ENCODE measurements around the gene PSMA6. TPM values are rescaled to one million over a fixed set of nuclear protein-coding genes. Genes with fewer than 3 reads are reported as not detected.

PSMA6 gene
- polyA plus RNA-seq, 1 donor (not counting 4 experiments of a cell fraction or from before 2014, with no cell fraction given): 326 TPM

- dilution Hi-C loops (cut with MboI; ENCODE audit: extremely low pct_ligation_motif_present, low sequenced_read_pairs): no loop called here
- FAIRE-seq: no peak
- no peak overlapping the region for H3K27ac ChIP-seq (ENCODE audit: control insufficient read depth, insufficient read depth, low read length)
These were observed 57.5 kb downstream of the PSMA6 start for GRCh38 chr14:35349496-35350365.

GRCh38 chr14:35351497-35351896, 59.3 kb downstream of the PSMA6 start:
- Histone ChIP-seq H3K9me1 (ENCODE audit: control insufficient read depth, extremely low read depth, insufficient read depth, low read length) (no peaks in the 10 kb centered on the region), H3K4me3 (ENCODE audit: control insufficient read depth in 2 of 3, extremely low read depth in 1 of 3, insufficient read depth in 2 of 3, low read depth in 1 of 3, low read length in 3 of 3) (no peak overlapping the region), H3K36me3 (ENCODE audit: control insufficient read depth in 2 of 2, extremely low read depth in 1 of 2, insufficient read depth in 2 of 2, low read length in 2 of 2) (no peaks in the 10 kb centered on the region), H3K79me2 (ENCODE audit: control insufficient read depth, insufficient read depth, low read length) (no peaks in the 10 kb centered on the region), H3K27me3 (ENCODE audit: control insufficient read depth, extremely low read depth, insufficient read depth, low read length) (no peaks in the 10 kb centered on the region), H3K27ac (ENCODE audit: control insufficient read depth, insufficient read depth, low read length) (no peak overlapping the region), H3K4me1 (ENCODE audit: control insufficient read depth, extremely low read depth, insufficient read depth, low read length) (peaks cover 7% of the 10 kb centered on the region), H3K9me3 (ENCODE audit: control insufficient read depth, low read depth, low read length) (no peaks in the 10 kb centered on the region), H3K9ac (ENCODE audit: control insufficient read depth, extremely low read depth, insufficient read depth, low read length) (no peak overlapping the region), H4K20me1 (ENCODE audit: control insufficient read depth, extremely low read depth, insufficient read depth, low read length) (no peaks in the 10 kb centered on the region), H3K4me2 (ENCODE audit: control insufficient read depth, extremely low read depth, insufficient read depth, low read depth, low read length) (no peak overlapping the region), H2AFZ (ENCODE audit: control insufficient read depth, low read length) (no peak overlapping the region)
- DNase-seq (ENCODE audit: low read depth, low spot score) (no peak), FAIRE-seq (no peak)
- TF ChIP-seq EZH2 (IDR thresholded peaks at IDR 0.05; ENCODE audit: low read length) (no peak), CTCF (optimal IDR thresholded peaks at IDR 0.05 in 1 of 3, IDR thresholded peaks at IDR 0.05 in 1 of 3, conservative IDR thresholded peaks at IDR 0.05 in 1 of 3; ENCODE audit: extremely low read depth in 1 of 3, insufficient read depth in 2 of 3, low read length in 3 of 3) (no peak)
- dilution Hi-C loops (cut with MboI; ENCODE audit: extremely low pct_ligation_motif_present, low sequenced_read_pairs): no loop called here

More at GRCh38 chr14:35349496-35350365, 57.5 kb downstream of the PSMA6 start:
- Histone ChIP-seq H3K4me1 (ENCODE audit: control insufficient read depth, extremely low read depth, insufficient read depth, low read length) (no peaks in the 10 kb centered on the region), H2AFZ (ENCODE audit: control insufficient read depth, low read length) (no peak overlapping the region), H3K9me3 (ENCODE audit: control insufficient read depth, low read depth, low read length) (no peaks in the 10 kb centered on the region), H3K4me3 (ENCODE audit: control insufficient read depth in 2 of 3, extremely low read depth in 1 of 3, insufficient read depth in 2 of 3, low read depth in 1 of 3, low read length in 3 of 3) (no peak overlapping the region), H3K79me2 (ENCODE audit: control insufficient read depth, insufficient read depth, low read length) (no peaks in the 10 kb centered on the region), H3K9me1 (ENCODE audit: control insufficient read depth, extremely low read depth, insufficient read depth, low read length) (no peaks in the 10 kb centered on the region), H3K27me3 (ENCODE audit: control insufficient read depth, extremely low read depth, insufficient read depth, low read length) (no peaks in the 10 kb centered on the region), H3K36me3 (ENCODE audit: control insufficient read depth in 2 of 2, extremely low read depth in 1 of 2, insufficient read depth in 2 of 2, low read length in 2 of 2) (no peaks in the 10 kb centered on the region), H4K20me1 (ENCODE audit: control insufficient read depth, extremely low read depth, insufficient read depth, low read length) (no peaks in the 10 kb centered on the region), H3K9ac (ENCODE audit: control insufficient read depth, extremely low read depth, insufficient read depth, low read length) (no peak overlapping the region), H3K4me2 (ENCODE audit: control insufficient read depth, extremely low read depth, insufficient read depth, low read depth, low read length) (no peak overlapping the region)
- DNase-seq (ENCODE audit: low read depth, low spot score): no peak
- no peak for TF ChIP-seq CTCF (optimal IDR thresholded peaks at IDR 0.05 in 1 of 3, IDR thresholded peaks at IDR 0.05 in 1 of 3, conservative IDR thresholded peaks at IDR 0.05 in 1 of 3; ENCODE audit: extremely low read depth in 1 of 3, insufficient read depth in 2 of 3, low read length in 3 of 3)
- no peak for TF ChIP-seq EZH2 (IDR thresholded peaks at IDR 0.05; ENCODE audit: low read length)
